H9 (cell line): Measurements from ENCODE around the gene PTPRK. TPM values are rescaled to one million over a fixed set of nuclear protein-coding genes. Genes with fewer than 3 reads are reported as not detected.

Source experiments
- DNase-seq: peaks from one replicate; pipeline ENCODE4 v3.0.0-alpha.2; 2017
- H2AFZ ChIP-seq: one replicate; pipeline ENCODE4 v1.6.1; 2013; ENCODE audit warnings: mild to moderate bottlenecking, low read length, control low read depth, moderate library complexity
- H2AK5ac ChIP-seq: 2 replicates; pipeline ENCODE4 v1.6.1; 2013; ENCODE audit warnings: low read length, control low read depth, mixed read lengths; ENCODE audit not compliant: insufficient read length
- H2BK120ac ChIP-seq: one replicate; pipeline ENCODE4 v1.6.1; 2013; ENCODE audit warnings: low read depth, mild to moderate bottlenecking, low read length, control low read depth, inconsistent platforms; ENCODE audit not compliant: poor library complexity, severe bottlenecking
- H2BK12ac ChIP-seq: 2 replicates; pipeline ENCODE4 v1.6.1; 2013; ENCODE audit warnings: low read length, control low read depth, mixed read lengths, low read depth; ENCODE audit not compliant: insufficient read length
- H2BK15ac ChIP-seq: 2 replicates; pipeline ENCODE4 v1.6.1; 2013; ENCODE audit warnings: low read depth, low read length, control low read depth
- H2BK20ac ChIP-seq: one replicate; pipeline ENCODE4 v1.6.1; 2013; ENCODE audit warnings: low read depth, mild to moderate bottlenecking, low read length, control low read depth, inconsistent platforms; ENCODE audit not compliant: poor library complexity, severe bottlenecking
- H2BK5ac ChIP-seq: 2 replicates; pipeline ENCODE4 v1.6.1; 2013; ENCODE audit warnings: low read length, control low read depth, mixed read lengths; ENCODE audit not compliant: insufficient read length
- H3K14ac ChIP-seq: 2 replicates; pipeline ENCODE4 v1.6.1; 2013; ENCODE audit warnings: low read length, control low read depth; ENCODE audit not compliant: insufficient read depth
- H3K18ac ChIP-seq: 2 replicates; pipeline ENCODE4 v1.6.1; 2013; ENCODE audit warnings: low read depth, mild to moderate bottlenecking, mixed read lengths, low read length, control low read depth; ENCODE audit not compliant: insufficient read length
- H3K23ac ChIP-seq: 2 replicates; pipeline ENCODE4 v1.6.1; 2013; ENCODE audit warnings: low read length, control low read depth, mixed read lengths, low read depth; ENCODE audit not compliant: insufficient read length
- H3K23me2 ChIP-seq: 2 replicates; pipeline ENCODE4 v1.6.1; 2013; ENCODE audit warnings: low read depth, mild to moderate bottlenecking, mixed read lengths, low read length, control low read depth; ENCODE audit not compliant: insufficient read length, poor library complexity, severe bottlenecking
- H3K27ac ChIP-seq: 2 replicates; pipeline ENCODE4 v1.5.1; 2013; ENCODE audit warnings: low read length, control low read depth, mixed read lengths, low read depth; ENCODE audit not compliant: insufficient read length
- H3K27me3 ChIP-seq: 2 replicates; pipeline ENCODE4 v1.6.1; 2013; ENCODE audit warnings: low read length, control low read depth, inconsistent platforms; ENCODE audit not compliant: insufficient read depth
- H3K4ac ChIP-seq: 2 replicates; pipeline ENCODE4 v1.6.1; 2013; ENCODE audit warnings: low read depth, mild to moderate bottlenecking, control low read depth, inconsistent platforms, low read length, moderate library complexity
- H3K4me1 ChIP-seq: 2 replicates; pipeline ENCODE4 v1.6.1; 2013; ENCODE audit warnings: low read length, control low read depth, inconsistent platforms; ENCODE audit not compliant: insufficient read depth
- H3K4me2 ChIP-seq: 2 replicates; pipeline ENCODE4 v1.6.1; 2013; ENCODE audit warnings: low read length, control low read depth, mixed read lengths; ENCODE audit not compliant: insufficient read length, insufficient read depth
- H3K56ac ChIP-seq: 2 replicates; pipeline ENCODE4 v1.6.1; 2013; ENCODE audit warnings: low read depth, mild to moderate bottlenecking, mixed read lengths, low read length, control low read depth; ENCODE audit not compliant: insufficient read length
- H3K79me1 ChIP-seq: 2 replicates; pipeline ENCODE4 v1.6.1; 2013; ENCODE audit warnings: low read depth, mild to moderate bottlenecking, moderate library complexity, low read length, control low read depth, inconsistent platforms; ENCODE audit not compliant: insufficient read depth, poor library complexity, severe bottlenecking
- H3K79me2 ChIP-seq: 2 replicates; pipeline ENCODE4 v1.6.1; 2013; ENCODE audit warnings: low read length, control low read depth, inconsistent platforms; ENCODE audit not compliant: insufficient read depth
- H3K9ac ChIP-seq: 2 replicates; pipeline ENCODE4 v1.6.1; 2013; ENCODE audit warnings: low read length, control low read depth, mixed read lengths; ENCODE audit not compliant: insufficient read length; ENCODE audit errors: extremely low read depth
- H3K9me3 ChIP-seq: one replicate; pipeline ENCODE4 v1.6.1; 2013; ENCODE audit warnings: low read depth, low read length, inconsistent platforms; ENCODE audit not compliant: control insufficient read depth
- H3T11ph ChIP-seq: one replicate; pipeline ENCODE4 v1.6.1; 2013; ENCODE audit warnings: mild to moderate bottlenecking, low read length, control low read depth, inconsistent platforms
- H4K20me1 ChIP-seq: one replicate; pipeline ENCODE4 v1.6.1; 2013; ENCODE audit not compliant: control insufficient read depth, insufficient read length, insufficient read depth
- H4K5ac ChIP-seq: 2 replicates; pipeline ENCODE4 v1.6.1; 2013; ENCODE audit warnings: low read depth, mild to moderate bottlenecking, mixed read lengths, low read length, control low read depth; ENCODE audit not compliant: insufficient read length
- H4K8ac ChIP-seq: replicated peaks from 2 replicates; pipeline ENCODE4 v1.6.1; 2013; ENCODE audit warnings: low read length, control low read depth, mixed read lengths, low read depth; ENCODE audit not compliant: insufficient read length
- H4K91ac ChIP-seq: 2 replicates; pipeline ENCODE4 v1.6.1; 2013; ENCODE audit warnings: low read depth, mild to moderate bottlenecking, moderate library complexity, mixed read lengths, low read length, control low read depth; ENCODE audit not compliant: insufficient read length
- H3K27ac Mint-ChIP-seq, 3 experiments: 2 replicates in 2 of 3; 3 replicates in 1 of 3; pipeline ENCODE4 v1.8.0; 2020 to 2021; ENCODE audit warnings: mixed read lengths in 3 of 3, mild to moderate bottlenecking in 1 of 3, moderate library complexity in 1 of 3
- H3K27me3 Mint-ChIP-seq: 2 replicates; pipeline ENCODE4 v1.8.0; 2021; ENCODE audit warnings: low read depth, mild to moderate bottlenecking, moderate library complexity, mixed read lengths
- H3K36me3 Mint-ChIP-seq, 3 experiments: 2 replicates in 2 of 3; 3 replicates in 1 of 3; pipeline ENCODE4 v1.8.0; 2020 to 2021; ENCODE audit warnings: low read depth in 3 of 3, mixed read lengths in 3 of 3; ENCODE audit not compliant: insufficient read depth in 1 of 3
- H3K4me1 Mint-ChIP-seq, 2 experiments: 2 replicates each; pipeline ENCODE4 v1.8.0; 2020; ENCODE audit warnings: mixed read lengths in 2 of 2
- H3K4me3 Mint-ChIP-seq, 2 experiments: 2 replicates in 1 of 2; 3 replicates in 1 of 2; pipeline ENCODE4 v1.8.0; 2020 to 2021; ENCODE audit warnings: mild to moderate bottlenecking in 2 of 2, mixed read lengths in 2 of 2, moderate library complexity in 1 of 2
- H3K9me3 Mint-ChIP-seq, 2 experiments: 2 replicates in 1 of 2; 3 replicates in 1 of 2; pipeline ENCODE4 v1.8.0; 2020; ENCODE audit warnings: mild to moderate bottlenecking in 2 of 2, mixed read lengths in 2 of 2, moderate library complexity in 1 of 2
- CTCF ChIP-seq: fragments of 200-600 bp; sonication (generic); conservative IDR thresholded peaks from 3 replicates; pipeline ENCODE4 v1.8.0; 2021; ENCODE audit warnings: antibody characterized with exemption, mild to moderate bottlenecking
- WGBS: extraction: QIAGEN DNeasy Blood & Tissue Kit; methylation state at CpG from one replicate; pipeline ENCODE4 v1.1.7; 2013; ENCODE audit warnings: missing lambda C conversion rate, low lambda C conversion rate, mixed read lengths; ENCODE audit not compliant: insufficient read length; ENCODE audit errors: extremely low coverage; 5-methylcytosine and 5-hydroxymethylcytosine counted together
- total RNA-seq: library from RNA; stranded (reverse); gene quantifications from 2 replicates; pipeline ENCODE4 v1.2.1, GENCODE V29; 2021

Gene PTPRK
- total RNA-seq, 1 experiment from 2014 or later: 47.9 TPM

GRCh38 chr6:128427139-128427538 lies 93.3 kb downstream of the PTPRK start:
- Histone ChIP-seq H3K4me1 (no peaks in the 10 kb centered on the region), H4K91ac (no peak overlapping the region), H3K14ac (no peak overlapping the region), H3K79me1 (no peaks in the 10 kb centered on the region), H3K9ac (no peak overlapping the region), H3K27me3 (no peaks in the 10 kb centered on the region), H3K23ac (no peak overlapping the region), H4K5ac (no peak overlapping the region), H3T11ph (no peak overlapping the region), H3K9me3 (no peaks in the 10 kb centered on the region), H2BK12ac (no peak overlapping the region), H3K27ac (no peak overlapping the region), H3K56ac (no peak overlapping the region), H3K4ac (no peak overlapping the region), H2BK15ac (no peak overlapping the region), H3K18ac (no peak overlapping the region), H4K20me1 (no peaks in the 10 kb centered on the region), H4K8ac (no peak overlapping the region), H3K23me2 (no peaks in the 10 kb centered on the region), H2AFZ (no peak overlapping the region), H2BK20ac (no peak overlapping the region), H3K4me2 (no peak overlapping the region), H2BK5ac (no peak overlapping the region), H3K79me2 (no peaks in the 10 kb centered on the region; the same call in 1 of the 2 replicates), H2AK5ac (no peak overlapping the region), H2BK120ac (no peak overlapping the region)
- Mint-ChIP-seq H3K4me1 (peaks cover 14 to 18% of the 10 kb centered on the region in 2 experiments), H3K27me3 (no peaks in the 10 kb centered on the region), H3K9me3 (no peaks in the 10 kb centered on the region), H3K36me3 (no peaks in the 10 kb centered on the region), H3K27ac (0 out of 7 replicates have a peak overlapping the region, but pooled peaks of 1 of the 3 experiments have one; percentile 36), H3K4me3 (no peak overlapping the region)
- DNase-seq: no peak
- WGBS: no CpG with 5 or more reads among the region's 1 CpG
- TF ChIP-seq CTCF: no peak
